Liver (tissue), 9 donors: Measurements from ENCODE around the gene ACTN1. TPM values are rescaled to one million over a fixed set of nuclear protein-coding genes. Genes with fewer than 3 reads are reported as not detected.
A peak's percentile ranks its signal among the peaks of the same experiment; 100 is the strongest.

Experiments
- DNase-seq: peaks from one replicate; pipeline ENCODE4 v3.0.0-alpha.2; 2017; ENCODE audit warnings: low spot score
- H3K27ac ChIP-seq, 2 donors: one replicate each; pipeline ENCODE4 v1.7.0; 2013; ENCODE audit warnings: inconsistent platforms in 2 of 2, low read length in 2 of 2, control low read depth in 1 of 2, low read depth in 1 of 2, mild to moderate bottlenecking in 1 of 2
- H3K27me3 ChIP-seq, 4 donors: one replicate each; pipeline versions ENCODE4 v1.6.1 to v1.7.0; 2013; ENCODE audit warnings: low read length in 3 of 4, inconsistent platforms in 1 of 4, mild to moderate bottlenecking in 1 of 4, moderate library complexity in 1 of 4; ENCODE audit not compliant: control insufficient read depth in 4 of 4, insufficient read depth in 4 of 4
- H3K36me3 ChIP-seq, 4 donors: one replicate each; pipeline versions ENCODE4 v1.6.1 to v1.7.0; 2013; ENCODE audit warnings: low read length in 3 of 4, mild to moderate bottlenecking in 3 of 4, low read depth in 1 of 4, moderate library complexity in 1 of 4; ENCODE audit not compliant: control insufficient read depth in 4 of 4, insufficient read depth in 3 of 4
- H3K4me1 ChIP-seq, 4 donors: one replicate each; pipeline versions ENCODE4 v1.6.1 to v1.7.0; 2013; ENCODE audit warnings: low read length in 3 of 4, mild to moderate bottlenecking in 3 of 4, moderate library complexity in 1 of 4; ENCODE audit not compliant: control insufficient read depth in 4 of 4, insufficient read depth in 4 of 4
- H3K4me3 ChIP-seq, 3 donors: one replicate each; pipeline versions ENCODE4 v1.6.1 to v1.7.0; 2013; ENCODE audit warnings: low read length in 3 of 3, control low read depth in 1 of 3, low read depth in 1 of 3, mild to moderate bottlenecking in 1 of 3
- H3K9ac ChIP-seq, 2 donors: one replicate each; pipeline ENCODE4 v1.7.0; 2013; ENCODE audit warnings: low read length in 2 of 2, mild to moderate bottlenecking in 2 of 2, moderate library complexity in 2 of 2, control low read depth in 1 of 2, low read depth in 1 of 2
- H3K9me3 ChIP-seq, 4 donors: one replicate each; pipeline versions ENCODE4 v1.6.1 to v1.7.0; 2013; ENCODE audit warnings: low read length in 3 of 4; ENCODE audit not compliant: control insufficient read depth in 4 of 4
- ATF3 ChIP-seq: IDR thresholded peaks from 2 replicates; pipeline ENCODE4 v1.6.1; 2016; ENCODE audit warnings: antibody characterized with exemption
- EGR1 ChIP-seq, 2 donors: IDR thresholded peaks; 2 replicates each; pipeline ENCODE4 v1.6.1; 2016 to 2018; ENCODE audit warnings: antibody characterized with exemption in 2 of 2, low read depth in 2 of 2
- FOXA1 ChIP-seq: IDR thresholded peaks from 2 replicates; pipeline ENCODE4 v1.6.1; 2016; ENCODE audit warnings: antibody characterized with exemption
- FOXA2 ChIP-seq: IDR thresholded peaks from 2 replicates; pipeline ENCODE4 v1.6.1; 2016; ENCODE audit warnings: antibody characterized with exemption
- GABPA ChIP-seq, 2 donors: IDR thresholded peaks in 1 of 2; conservative IDR thresholded peaks in 1 of 2; 2 replicates each; pipeline ENCODE4 v1.6.1; 2016; ENCODE audit warnings: antibody characterized with exemption in 2 of 2, mild to moderate bottlenecking in 1 of 2, moderate library complexity in 1 of 2
- HNF4A ChIP-seq, 2 donors: conservative IDR thresholded peaks; 2 replicates each; pipeline ENCODE4 v1.6.1; 2016; ENCODE audit warnings: antibody characterized with exemption in 2 of 2, mild to moderate bottlenecking in 2 of 2
- HNF4G ChIP-seq: IDR thresholded peaks from 2 replicates; pipeline ENCODE4 v1.6.1; 2016; ENCODE audit warnings: antibody characterized with exemption
- JUND ChIP-seq, 2 donors: IDR thresholded peaks; 2 replicates each; pipeline ENCODE4 v1.6.1; 2016; ENCODE audit warnings: antibody characterized with exemption in 2 of 2
- MAX ChIP-seq: IDR thresholded peaks from 2 replicates; pipeline ENCODE4 v1.6.1; 2016; ENCODE audit warnings: antibody characterized with exemption
- NR2F2 ChIP-seq: IDR thresholded peaks from 2 replicates; pipeline ENCODE4 v1.6.1; 2016; ENCODE audit warnings: antibody characterized with exemption
- RAD21 ChIP-seq, 2 donors: IDR thresholded peaks; 2 replicates each; pipeline ENCODE4 v1.6.1; 2016; ENCODE audit warnings: antibody characterized with exemption in 2 of 2, mild to moderate bottlenecking in 2 of 2
- RXRA ChIP-seq, 2 donors: IDR thresholded peaks; 2 replicates each; pipeline ENCODE4 v1.6.1; 2017 to 2018; ENCODE audit warnings: antibody characterized with exemption in 2 of 2, mild to moderate bottlenecking in 1 of 2
- SP1 ChIP-seq: IDR thresholded peaks from 2 replicates; pipeline ENCODE4 v1.6.1; 2018; ENCODE audit warnings: antibody characterized with exemption, mild to moderate bottlenecking
- TAF1 ChIP-seq: conservative IDR thresholded peaks from 2 replicates; pipeline ENCODE4 v1.6.1; 2016; ENCODE audit warnings: antibody characterized with exemption, mild to moderate bottlenecking
- YY1 ChIP-seq: IDR thresholded peaks from 2 replicates; pipeline ENCODE4 v1.6.1; 2016; ENCODE audit warnings: antibody characterized with exemption, mild to moderate bottlenecking
- ZBTB33 ChIP-seq: IDR thresholded peaks from 2 replicates; pipeline ENCODE4 v1.6.1; 2016; ENCODE audit warnings: antibody characterized with exemption
- WGBS: extraction: QIAGEN DNeasy Blood & Tissue Kit; methylation state at CpG from one replicate; pipeline ENCODE4 v1.1.7; 2013; 5-methylcytosine and 5-hydroxymethylcytosine counted together
- polyA plus RNA-seq, 2 donors: library from polyadenylated mRNA; stranded (reverse) in 1 of 2; unstranded in 1 of 2; fragments of 200-250 nt in 1 of 2; fragments of >200 nt in 1 of 2; fragmentation: Nextera tagmentation in 1 of 2; extraction: Ambion mirVana in 1 of 2; gene quantifications; one replicate each; pipeline versions ENCODE4 v1.2.1 to v1.2.3, GENCODE V29; 2013 to 2015
- total RNA-seq, 2 donors: library from RNA; depleted of rRNA; stranded (reverse); fragments of >200 nt; gene quantifications; one replicate each; pipeline ENCODE4 v1.2.3, GENCODE V29; 2014
- TF ChIP-seq, protein P1 (sequence below): fragments of 150-350 bp; IDR thresholded peaks from 2 replicates; pipeline ENCODE4 v1.5.1; 2017; ENCODE audit warnings: improper control_type of control experiment, low read depth, low read length; ENCODE audit not compliant: missing input control
- TF ChIP-seq, protein P2 (sequence below): IDR thresholded peaks from 2 replicates; pipeline ENCODE4 v1.6.1; 2016; ENCODE audit warnings: antibody characterized with exemption, mild to moderate bottlenecking
- donor health status: healthy.
- donor health status: healthy.
- donor health status: healthy.
- donor health status: healthy.
- donor health status: healthy.

The ACTN1 gene
- total and polyA plus RNA-seq, 4 donors = 36.2 to 100 (median 63.1) TPM

DNA sequence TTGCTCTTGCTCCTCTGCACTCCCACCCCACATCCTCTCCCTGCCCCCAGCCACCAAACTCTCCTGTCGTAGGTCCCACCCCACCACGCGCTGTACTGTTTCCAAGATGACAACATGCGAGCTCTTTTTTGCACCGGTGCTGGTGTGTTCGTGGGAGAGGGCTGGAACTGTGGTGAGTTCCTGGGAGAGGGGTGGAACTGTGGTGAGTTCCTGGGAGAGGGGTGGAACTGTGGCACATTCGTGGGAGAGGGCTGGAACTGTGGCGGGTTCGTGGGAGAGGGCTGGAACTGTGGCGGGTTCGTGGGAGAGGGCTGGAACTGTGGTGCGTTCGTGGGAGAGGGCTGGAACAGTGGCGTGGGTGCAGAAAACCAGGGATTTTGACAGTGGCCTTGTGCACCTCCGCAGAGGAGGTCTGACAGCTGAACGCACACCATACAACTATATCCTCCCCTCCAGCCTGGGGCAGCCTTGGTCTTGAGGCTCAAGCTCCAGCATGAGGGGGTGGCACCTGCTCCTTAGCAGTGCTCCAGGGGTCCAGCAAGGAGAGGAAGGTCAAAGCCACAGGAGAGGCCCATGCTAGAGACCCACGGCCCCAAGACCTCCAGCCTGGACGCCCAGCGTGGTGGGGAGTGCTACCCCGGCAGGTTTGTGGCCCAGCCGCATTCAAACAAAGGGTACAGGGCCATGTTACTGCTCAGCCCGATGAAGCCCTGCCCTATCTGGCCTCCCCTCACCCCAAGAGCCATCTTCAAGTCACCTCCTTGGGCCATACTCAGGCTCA, 50.1 kb downstream of the ACTN1 start:
- Histone ChIP-seq H3K9ac (no peak overlapping the region), H3K36me3 (peaks cover 0 to 2% (median 0%) of the 10 kb centered on the region in 4 donors), H3K4me1 (peaks cover 3 to 27% (median 17%) of the 10 kb centered on the region in 4 donors), H3K9me3 (no peaks in the 10 kb centered on the region), H3K27me3 (no peaks in the 10 kb centered on the region), H3K27ac (peak overlapping the region; percentile 62 to 70), H3K4me3 (no peak overlapping the region)
- TF ChIP-seq ZBTB33 = no peak
- TF ChIP-seq EGR1 (IDR thresholded peaks at IDR 0.05; ENCODE audit: low read depth in 2 of 2) = no peak
- no peak for TF ChIP-seq RXRA (IDR thresholded peaks at IDR 0.05)
- no peak for TF ChIP-seq GABPA (IDR thresholded peaks at IDR 0.05 in 1 of 2, conservative IDR thresholded peaks at IDR 0.05 in 1 of 2)
- no peak for TF ChIP-seq JUND (IDR thresholded peaks at IDR 0.05)
- no peak for TF ChIP-seq FOXA2
- no peak for TF ChIP-seq ATF3
- no peak for TF ChIP-seq HNF4G
- no peak for TF ChIP-seq NR2F2
- TF ChIP-seq, protein P1, sequence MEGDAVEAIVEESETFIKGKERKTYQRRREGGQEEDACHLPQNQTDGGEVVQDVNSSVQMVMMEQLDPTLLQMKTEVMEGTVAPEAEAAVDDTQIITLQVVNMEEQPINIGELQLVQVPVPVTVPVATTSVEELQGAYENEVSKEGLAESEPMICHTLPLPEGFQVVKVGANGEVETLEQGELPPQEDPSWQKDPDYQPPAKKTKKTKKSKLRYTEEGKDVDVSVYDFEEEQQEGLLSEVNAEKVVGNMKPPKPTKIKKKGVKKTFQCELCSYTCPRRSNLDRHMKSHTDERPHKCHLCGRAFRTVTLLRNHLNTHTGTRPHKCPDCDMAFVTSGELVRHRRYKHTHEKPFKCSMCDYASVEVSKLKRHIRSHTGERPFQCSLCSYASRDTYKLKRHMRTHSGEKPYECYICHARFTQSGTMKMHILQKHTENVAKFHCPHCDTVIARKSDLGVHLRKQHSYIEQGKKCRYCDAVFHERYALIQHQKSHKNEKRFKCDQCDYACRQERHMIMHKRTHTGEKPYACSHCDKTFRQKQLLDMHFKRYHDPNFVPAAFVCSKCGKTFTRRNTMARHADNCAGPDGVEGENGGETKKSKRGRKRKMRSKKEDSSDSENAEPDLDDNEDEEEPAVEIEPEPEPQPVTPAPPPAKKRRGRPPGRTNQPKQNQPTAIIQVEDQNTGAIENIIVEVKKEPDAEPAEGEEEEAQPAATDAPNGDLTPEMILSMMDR = no peak
- TF ChIP-seq SP1 = no peak
- no peak for TF ChIP-seq RAD21 (IDR thresholded peaks at IDR 0.05)
- no peak for TF ChIP-seq YY1
- TF ChIP-seq TAF1 = no peak
- no peak for TF ChIP-seq HNF4A (conservative IDR thresholded peaks at IDR 0.05)
- TF ChIP-seq FOXA1 = no peak
- TF ChIP-seq MAX = no peak
- TF ChIP-seq, protein P2, sequence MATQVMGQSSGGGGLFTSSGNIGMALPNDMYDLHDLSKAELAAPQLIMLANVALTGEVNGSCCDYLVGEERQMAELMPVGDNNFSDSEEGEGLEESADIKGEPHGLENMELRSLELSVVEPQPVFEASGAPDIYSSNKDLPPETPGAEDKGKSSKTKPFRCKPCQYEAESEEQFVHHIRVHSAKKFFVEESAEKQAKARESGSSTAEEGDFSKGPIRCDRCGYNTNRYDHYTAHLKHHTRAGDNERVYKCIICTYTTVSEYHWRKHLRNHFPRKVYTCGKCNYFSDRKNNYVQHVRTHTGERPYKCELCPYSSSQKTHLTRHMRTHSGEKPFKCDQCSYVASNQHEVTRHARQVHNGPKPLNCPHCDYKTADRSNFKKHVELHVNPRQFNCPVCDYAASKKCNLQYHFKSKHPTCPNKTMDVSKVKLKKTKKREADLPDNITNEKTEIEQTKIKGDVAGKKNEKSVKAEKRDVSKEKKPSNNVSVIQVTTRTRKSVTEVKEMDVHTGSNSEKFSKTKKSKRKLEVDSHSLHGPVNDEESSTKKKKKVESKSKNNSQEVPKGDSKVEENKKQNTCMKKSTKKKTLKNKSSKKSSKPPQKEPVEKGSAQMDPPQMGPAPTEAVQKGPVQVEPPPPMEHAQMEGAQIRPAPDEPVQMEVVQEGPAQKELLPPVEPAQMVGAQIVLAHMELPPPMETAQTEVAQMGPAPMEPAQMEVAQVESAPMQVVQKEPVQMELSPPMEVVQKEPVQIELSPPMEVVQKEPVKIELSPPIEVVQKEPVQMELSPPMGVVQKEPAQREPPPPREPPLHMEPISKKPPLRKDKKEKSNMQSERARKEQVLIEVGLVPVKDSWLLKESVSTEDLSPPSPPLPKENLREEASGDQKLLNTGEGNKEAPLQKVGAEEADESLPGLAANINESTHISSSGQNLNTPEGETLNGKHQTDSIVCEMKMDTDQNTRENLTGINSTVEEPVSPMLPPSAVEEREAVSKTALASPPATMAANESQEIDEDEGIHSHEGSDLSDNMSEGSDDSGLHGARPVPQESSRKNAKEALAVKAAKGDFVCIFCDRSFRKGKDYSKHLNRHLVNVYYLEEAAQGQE = no peak
- 89% methylated on average over 22 of the region's 22 CpGs for WGBS
- no peak for DNase-seq
